ENCODE data around the gene GDPGP1. TPM values are rescaled to one million over a fixed set of nuclear protein-coding genes. Genes with fewer than 3 reads are reported as not detected.

GDPGP1 gene
- total RNA-seq, 1 experiment from 2014 or later: 15.4 TPM

- Histone ChIP-seq H3K4me3 (replicated peaks in 1 of 2; ENCODE audit: low read depth in 1 of 2, low read length in 2 of 2) (no peak overlapping the region), H4K20me1 (ENCODE audit: insufficient read depth) (no peaks in the 10 kb centered on the region), H2AFZ (ENCODE audit: low read depth, low read length, poor library complexity, severe bottlenecking) (no peak overlapping the region), H3K9ac (ENCODE audit: low read length) (no peak overlapping the region), H3K9me3 (ENCODE audit: control insufficient read depth in 1 of 2, insufficient read depth in 1 of 2, low read depth in 1 of 2, low read length in 2 of 2) (no peaks in the 10 kb centered on the region), H3K27me3 (ENCODE audit: insufficient read depth, low read length) (no peaks in the 10 kb centered on the region), H3K9me2 (ENCODE audit: insufficient read depth) (no peaks in the 10 kb centered on the region), H3K27ac (ENCODE audit: low read depth, low read length) (no peak overlapping the region), H3K79me2 (ENCODE audit: insufficient read depth, low read length) (no peaks in the 10 kb centered on the region), H3K4me1 (ENCODE audit: control insufficient read depth in 1 of 2, insufficient read depth in 2 of 2, low read length in 2 of 2) (peaks cover 7 to 24% of the 10 kb centered on the region in 2 experiments; a peak in 3 of 4 replicates), H3K36me3 (ENCODE audit: control insufficient read depth in 1 of 2, insufficient read depth in 2 of 2, low read length in 2 of 2) (no peaks in the 10 kb centered on the region), H3K4me2 (ENCODE audit: low read length) (peak overlapping the region; percentile 56; the same call in 1 of the 2 replicates)
- ChIA-PET CTCF (interaction anchor here (0.7 to 2.9 kb wide), 17 partner anchors 8 to 641 kb away, joined by 3 to 16 read pairs (median 7); partner anchors contain the start of genes CIB1, GDPGP1, HDDC3 and MAN2A2), POLR2A (no interaction called here), RAD21 (ENCODE audit: low non-redundant PET in 1 of 2, low total read pairs in 2 of 2, uncharacterized antibody in 2 of 2, unreplicated experiment in 2 of 2) (no interaction called here)
- ATAC-seq: no peak
- intact Hi-C loops (cut with micrococcal nuclease): loop anchor here (10.0 kb wide), 1 partner anchor 401 kb away; no protein-coding TSS in a partner anchor
- no peak for DNase-seq (ENCODE audit: low read depth, low spot score)
- TF ChIP-seq POLR2AphosphoS5 (IDR thresholded peaks at IDR 0.05; ENCODE audit: low read depth, low read length): no peak
- no peak for TF ChIP-seq RAD21 (IDR thresholded peaks at IDR 0.05; ENCODE audit: low read depth)
- TF ChIP-seq, protein P1, sequence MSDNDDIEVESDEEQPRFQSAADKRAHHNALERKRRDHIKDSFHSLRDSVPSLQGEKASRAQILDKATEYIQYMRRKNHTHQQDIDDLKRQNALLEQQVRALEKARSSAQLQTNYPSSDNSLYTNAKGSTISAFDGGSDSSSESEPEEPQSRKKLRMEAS (IDR thresholded peaks at IDR 0.05): no peak
- no peak for TF ChIP-seq FOSL1 (IDR thresholded peaks at IDR 0.05; ENCODE audit: low read depth)
- no peak for TF ChIP-seq TCF7L2 (IDR thresholded peaks at IDR 0.05; ENCODE audit: borderline replicate concordance, extremely low read depth, insufficient read depth, insufficient read length)
- no peak for TF ChIP-seq ELF1 (IDR thresholded peaks at IDR 0.05; ENCODE audit: borderline replicate concordance, low read depth)
- BruUV-seq (replicated peaks): no TSS peak
These were observed 60.1 kb downstream of the GDPGP1 start for GRCh38 chr15:90294159-90294558.

- no peaks in the 10 kb centered on the region for H3K79me2 ChIP-seq (ENCODE audit: insufficient read depth, low read length)
- no TSS peak for BruUV-seq (replicated peaks)
- H3K9me2 ChIP-seq (ENCODE audit: insufficient read depth): no peaks in the 10 kb centered on the region
- no peaks in the 10 kb centered on the region for H4K20me1 ChIP-seq (ENCODE audit: insufficient read depth)
- H3K4me1 ChIP-seq (ENCODE audit: control insufficient read depth in 1 of 2, insufficient read depth in 2 of 2, low read length in 2 of 2): peaks cover 7 to 24% of the 10 kb centered on the region in 2 experiments; a peak in 3 of 4 replicates
- H3K9me3 ChIP-seq (ENCODE audit: control insufficient read depth in 1 of 2, insufficient read depth in 1 of 2, low read depth in 1 of 2, low read length in 2 of 2): no peaks in the 10 kb centered on the region
- H2AFZ ChIP-seq (ENCODE audit: low read depth, low read length, poor library complexity, severe bottlenecking): no peak overlapping the region
- no peak for ATAC-seq
- no peak for DNase-seq (ENCODE audit: low read depth, low spot score)
- no peak overlapping the region for H3K27ac ChIP-seq (ENCODE audit: low read depth, low read length)
- ChIA-PET POLR2A (no interaction called here), CTCF (no interaction called here), RAD21 (ENCODE audit: low non-redundant PET in 1 of 2, low total read pairs in 2 of 2, uncharacterized antibody in 2 of 2, unreplicated experiment in 2 of 2) (no interaction called here)
- H3K27me3 ChIP-seq (ENCODE audit: insufficient read depth, low read length): no peaks in the 10 kb centered on the region
- H3K36me3 ChIP-seq (ENCODE audit: control insufficient read depth in 1 of 2, insufficient read depth in 2 of 2, low read length in 2 of 2): no peaks in the 10 kb centered on the region
- no peak overlapping the region for H3K9ac ChIP-seq (ENCODE audit: low read length)
- TF ChIP-seq JUND (IDR thresholded peaks at IDR 0.05): no peak
- TF ChIP-seq SP1 (IDR thresholded peaks at IDR 0.05; ENCODE audit: low read depth): no peak
- no peak for TF ChIP-seq ZNF274 (IDR thresholded peaks at IDR 0.05; ENCODE audit: low read depth, low read length)
- no peak for TF ChIP-seq FOSL1 (IDR thresholded peaks at IDR 0.05; ENCODE audit: low read depth)
- no peak for TF ChIP-seq ELF1 (IDR thresholded peaks at IDR 0.05; ENCODE audit: borderline replicate concordance, low read depth)
- TF ChIP-seq, protein P2, sequence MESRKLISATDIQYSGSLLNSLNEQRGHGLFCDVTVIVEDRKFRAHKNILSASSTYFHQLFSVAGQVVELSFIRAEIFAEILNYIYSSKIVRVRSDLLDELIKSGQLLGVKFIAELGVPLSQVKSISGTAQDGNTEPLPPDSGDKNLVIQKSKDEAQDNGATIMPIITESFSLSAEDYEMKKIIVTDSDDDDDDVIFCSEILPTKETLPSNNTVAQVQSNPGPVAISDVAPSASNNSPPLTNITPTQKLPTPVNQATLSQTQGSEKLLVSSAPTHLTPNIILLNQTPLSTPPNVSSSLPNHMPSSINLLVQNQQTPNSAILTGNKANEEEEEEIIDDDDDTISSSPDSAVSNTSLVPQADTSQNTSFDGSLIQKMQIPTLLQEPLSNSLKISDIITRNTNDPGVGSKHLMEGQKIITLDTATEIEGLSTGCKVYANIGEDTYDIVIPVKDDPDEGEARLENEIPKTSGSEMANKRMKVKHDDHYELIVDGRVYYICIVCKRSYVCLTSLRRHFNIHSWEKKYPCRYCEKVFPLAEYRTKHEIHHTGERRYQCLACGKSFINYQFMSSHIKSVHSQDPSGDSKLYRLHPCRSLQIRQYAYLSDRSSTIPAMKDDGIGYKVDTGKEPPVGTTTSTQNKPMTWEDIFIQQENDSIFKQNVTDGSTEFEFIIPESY (IDR thresholded peaks at IDR 0.05; ENCODE audit: extremely low read depth, insufficient replicate concordance, low read length): no peak
- no peak for TF ChIP-seq ZFX (IDR thresholded peaks at IDR 0.05)
- no peak for TF ChIP-seq YY1 (IDR thresholded peaks at IDR 0.05; ENCODE audit: extremely low read depth, insufficient replicate concordance, low read depth, low read length)
- intact Hi-C loops (cut with micrococcal nuclease): loop anchor here (10.0 kb wide), 1 partner anchor 400 kb away; no protein-coding TSS in a partner anchor
- H3K4me2 ChIP-seq (ENCODE audit: low read length): no peak overlapping the region
- H3K4me3 ChIP-seq (replicated peaks in 1 of 2; ENCODE audit: low read depth in 1 of 2, low read length in 2 of 2): no peak overlapping the region
These were observed 60.7 kb downstream of the GDPGP1 start for GRCh38 chr15:90294601-90295269.

Measured in HCT116 (cell line).